HepG2 (cell line): Measurements from ENCODE around the gene MORF4L2. TPM values are rescaled to one million over a fixed set of nuclear protein-coding genes. Genes with fewer than 3 reads are reported as not detected.

Experiments used
- ATF1 ChIP-seq: IDR thresholded peaks from 2 replicates; pipeline ENCODE4 v1.6.1; 2016; ENCODE audit warnings: mild to moderate bottlenecking, control low read depth
- MYNN ChIP-seq: sonication (generic); formaldehyde crosslinking; IDR thresholded peaks from 2 replicates; pipeline ENCODE4 v1.4.0; 2020; ENCODE audit warnings: mild to moderate bottlenecking, low read depth, missing genetic modification reagents
- NFE2L1 ChIP-seq: sonication (generic); formaldehyde crosslinking; IDR thresholded peaks from 2 replicates; pipeline ENCODE4 v1.4.0; 2020; ENCODE audit warnings: missing genetic modification reagents, mild to moderate bottlenecking, borderline replicate concordance
- NFRKB ChIP-seq: fragments of 450-650 bp; IDR thresholded peaks from 2 replicates; pipeline ENCODE4 v1.6.1; 2017
- PHF5A ChIP-seq: IDR thresholded peaks from one replicate; pipeline ENCODE4 v1.6.1; 2018; ENCODE audit warnings: low read depth, missing genetic modification reagents; ENCODE audit not compliant: unreplicated experiment
- polyA plus RNA-seq, 8 experiments: library from polyadenylated mRNA; depleted of rRNA in 3 of 8; stranded (reverse) in 7 of 8; unstranded in 1 of 8; fragments of >200 nt; fragmentation: Illumina TruSeq in 4 of 8; extraction: Trizol in 4 of 8; gene quantifications; 2 replicates each; pipeline versions ENCODE4 v1.2.1 to v1.2.3, GENCODE V29; 2011 to 2016; ENCODE audit warnings: low read depth in 4 of 8, missing spikeins in 1 of 8, mixed read lengths in 1 of 8; ENCODE audit not compliant: insufficient read depth in 1 of 8
- total RNA-seq, 5 experiments: library from RNA; depleted of rRNA; stranded (reverse); fragments of >200 nt; fragmentation: Illumina TruSeq; extraction: Trizol; gene quantifications; 2 replicates each; pipeline ENCODE4 v1.2.3, GENCODE V29; 2016; ENCODE audit warnings: low read depth in 1 of 5
- TF ChIP-seq, protein P1 (sequence below): IDR thresholded peaks from 2 replicates; pipeline ENCODE4 v1.6.1; 2016; ENCODE audit warnings: missing compliant biosample characterization, missing genetic modification reagents, borderline replicate concordance
- TF ChIP-seq, protein P2 (sequence below): sonication (generic); formaldehyde crosslinking; IDR thresholded peaks from 2 replicates; pipeline ENCODE4 v1.5.0; 2020; ENCODE audit warnings: missing genetic modification reagents, mild to moderate bottlenecking, borderline replicate concordance
- TF ChIP-seq, protein P3 (sequence below): IDR thresholded peaks from 2 replicates; pipeline ENCODE4 v1.6.1; 2016

Gene MORF4L2
- total and polyA plus RNA-seq, 2 of the 13 experiments (the other 11 are each of a cell fraction or from before 2014, with no cell fraction given), result 358 to 469 TPM

DNA sequence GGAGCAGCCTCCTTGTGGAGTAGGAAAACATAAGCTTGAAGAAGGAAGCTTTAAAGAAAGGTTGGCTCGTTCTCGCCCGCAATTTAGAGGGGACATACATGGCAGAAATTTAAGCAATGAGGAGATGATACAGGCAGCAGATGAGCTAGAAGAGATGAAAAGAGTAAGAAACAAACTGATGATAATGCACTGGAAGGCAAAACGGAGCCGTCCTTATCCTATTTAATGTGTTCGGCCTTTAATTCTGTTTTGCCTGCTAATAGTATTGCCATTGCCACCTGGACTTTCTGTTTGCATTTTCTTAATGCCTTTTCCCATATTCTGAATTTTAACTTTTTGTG lies 56.4 kb downstream of the MORF4L2 start (continued):
- TF ChIP-seq NFE2L1 (no peak), NFRKB (no peak), PHF5A (CRISPR knock-in tag) (no peak), MYNN (CRISPR knock-in tag) (no peak), ATF1 (CRISPR knock-in tag) (no peak)
- TF ChIP-seq, protein P1, sequence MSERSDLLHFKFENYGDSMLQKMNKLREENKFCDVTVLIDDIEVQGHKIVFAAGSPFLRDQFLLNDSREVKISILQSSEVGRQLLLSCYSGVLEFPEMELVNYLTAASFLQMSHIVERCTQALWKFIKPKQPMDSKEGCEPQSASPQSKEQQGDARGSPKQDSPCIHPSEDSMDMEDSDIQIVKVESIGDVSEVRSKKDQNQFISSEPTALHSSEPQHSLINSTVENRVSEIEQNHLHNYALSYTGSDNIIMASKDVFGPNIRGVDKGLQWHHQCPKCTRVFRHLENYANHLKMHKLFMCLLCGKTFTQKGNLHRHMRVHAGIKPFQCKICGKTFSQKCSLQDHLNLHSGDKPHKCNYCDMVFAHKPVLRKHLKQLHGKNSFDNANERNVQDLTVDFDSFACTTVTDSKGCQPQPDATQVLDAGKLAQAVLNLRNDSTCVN, result no peak
- TF ChIP-seq, protein P2, sequence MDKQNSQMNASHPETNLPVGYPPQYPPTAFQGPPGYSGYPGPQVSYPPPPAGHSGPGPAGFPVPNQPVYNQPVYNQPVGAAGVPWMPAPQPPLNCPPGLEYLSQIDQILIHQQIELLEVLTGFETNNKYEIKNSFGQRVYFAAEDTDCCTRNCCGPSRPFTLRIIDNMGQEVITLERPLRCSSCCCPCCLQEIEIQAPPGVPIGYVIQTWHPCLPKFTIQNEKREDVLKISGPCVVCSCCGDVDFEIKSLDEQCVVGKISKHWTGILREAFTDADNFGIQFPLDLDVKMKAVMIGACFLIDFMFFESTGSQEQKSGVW (CRISPR knock-in tag), result no peak
- TF ChIP-seq, protein P3, sequence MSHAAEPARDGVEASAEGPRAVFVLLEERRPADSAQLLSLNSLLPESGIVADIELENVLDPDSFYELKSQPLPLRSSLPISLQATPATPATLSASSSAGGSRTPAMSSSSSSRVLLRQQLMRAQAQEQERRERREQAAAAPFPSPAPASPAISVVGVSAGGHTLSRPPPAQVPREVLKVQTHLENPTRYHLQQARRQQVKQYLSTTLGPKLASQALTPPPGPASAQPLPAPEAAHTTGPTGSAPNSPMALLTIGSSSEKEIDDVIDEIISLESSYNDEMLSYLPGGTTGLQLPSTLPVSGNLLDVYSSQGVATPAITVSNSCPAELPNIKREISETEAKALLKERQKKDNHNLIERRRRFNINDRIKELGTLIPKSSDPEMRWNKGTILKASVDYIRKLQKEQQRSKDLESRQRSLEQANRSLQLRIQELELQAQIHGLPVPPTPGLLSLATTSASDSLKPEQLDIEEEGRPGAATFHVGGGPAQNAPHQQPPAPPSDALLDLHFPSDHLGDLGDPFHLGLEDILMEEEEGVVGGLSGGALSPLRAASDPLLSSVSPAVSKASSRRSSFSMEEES (CRISPR knock-in tag), result no peak
